HepG2 (cell line): Measurements from ENCODE around the gene ITGAE. TPM values are rescaled to one million over a fixed set of nuclear protein-coding genes. Genes with fewer than 3 reads are reported as not detected.

Experiments
- ATF7 ChIP-seq, 2 experiments: fragments of 450-650 bp in 1 of 2; sonication (generic) in 1 of 2; formaldehyde crosslinking in 1 of 2; IDR thresholded peaks; 2 replicates each; pipeline versions ENCODE4 v1.4.0 to v1.6.1; 2016 to 2020; ENCODE audit warnings: antibody characterized with exemption in 1 of 2, mild to moderate bottlenecking in 1 of 2, missing genetic modification reagents in 1 of 2
- BCL6 ChIP-seq: IDR thresholded peaks from 2 replicates; pipeline ENCODE4 v1.6.1; 2016; ENCODE audit warnings: missing genetic modification reagents, missing compliant biosample characterization
- CBX1 ChIP-seq: IDR thresholded peaks from one replicate; pipeline ENCODE4 v1.6.1; 2016; ENCODE audit warnings: antibody characterized with exemption, low read depth
- EEA1 ChIP-seq: sonication (generic); formaldehyde crosslinking; IDR thresholded peaks from 2 replicates; pipeline ENCODE4 v1.5.1; 2020; ENCODE audit warnings: mild to moderate bottlenecking, missing genetic modification reagents, borderline replicate concordance
- FOXK2 ChIP-seq: fragments of 450-650 bp; IDR thresholded peaks from 2 replicates; pipeline ENCODE4 v1.6.1; 2016
- JUND ChIP-seq: sonication (generic); formaldehyde crosslinking; IDR thresholded peaks from 2 replicates; pipeline ENCODE4 v1.8.0; 2022; ENCODE audit warnings: mild to moderate bottlenecking, missing genetic modification reagents
- NFE2 ChIP-seq: sonication (generic); formaldehyde crosslinking; IDR thresholded peaks from 2 replicates; pipeline ENCODE4 v1.4.0; 2020; ENCODE audit warnings: missing genetic modification reagents
- NFYB ChIP-seq: sonication (generic); formaldehyde crosslinking; IDR thresholded peaks from 2 replicates; pipeline ENCODE4 v1.4.0; 2020; ENCODE audit warnings: missing genetic modification reagents
- STAG1 ChIP-seq: sonication (generic); formaldehyde crosslinking; IDR thresholded peaks from 2 replicates; pipeline ENCODE4 v1.4.0; 2020; ENCODE audit warnings: missing genetic modification reagents
- ZEB1 ChIP-seq: IDR thresholded peaks from 2 replicates; pipeline ENCODE4 v1.6.1; 2012; ENCODE audit warnings: mild to moderate bottlenecking, low read depth, inconsistent platforms; ENCODE audit not compliant: insufficient replicate concordance
- ZNF142 ChIP-seq: sonication (generic); formaldehyde crosslinking; IDR thresholded peaks from 2 replicates; pipeline ENCODE4 v1.4.0; 2020; ENCODE audit warnings: missing genetic modification reagents
- ZNF20 ChIP-seq: sonication (generic); formaldehyde crosslinking; IDR thresholded peaks from 2 replicates; pipeline ENCODE4 v1.4.0; 2020; ENCODE audit warnings: mild to moderate bottlenecking, moderate library complexity, missing genetic modification reagents
- ZNF256 ChIP-seq: sonication (generic); formaldehyde crosslinking; conservative IDR thresholded peaks from 2 replicates; pipeline ENCODE4 v1.4.0; 2020; ENCODE audit warnings: missing genetic modification reagents
- ZNF274 ChIP-seq: sonication (generic); formaldehyde crosslinking; IDR thresholded peaks from 2 replicates; pipeline ENCODE4 v1.5.1; 2020; ENCODE audit warnings: mild to moderate bottlenecking, missing genetic modification reagents
- ZNF343 ChIP-seq: sonication (generic); formaldehyde crosslinking; IDR thresholded peaks from 2 replicates; pipeline ENCODE4 v1.4.0; 2020; ENCODE audit warnings: mild to moderate bottlenecking, missing genetic modification reagents
- ZNF614 ChIP-seq: IDR thresholded peaks from 2 replicates; pipeline ENCODE4 v1.6.1; 2018; ENCODE audit warnings: missing biosample characterization, missing genetic modification reagents, inconsistent platforms, borderline replicate concordance
- ZNF768 ChIP-seq: sonication (generic); formaldehyde crosslinking; IDR thresholded peaks from 2 replicates; pipeline ENCODE4 v1.4.0; 2020; ENCODE audit warnings: missing genetic modification reagents
- ZUFSP ChIP-seq: sonication (generic); formaldehyde crosslinking; IDR thresholded peaks from 2 replicates; pipeline ENCODE4 v1.9.0; 2021; ENCODE audit warnings: missing genetic modification reagents, mild to moderate bottlenecking, borderline replicate concordance
- polyA plus RNA-seq, 8 experiments: library from polyadenylated mRNA; depleted of rRNA in 3 of 8; stranded (reverse) in 7 of 8; unstranded in 1 of 8; fragments of >200 nt; fragmentation: Illumina TruSeq in 4 of 8; extraction: Trizol in 4 of 8; gene quantifications; 2 replicates each; pipeline versions ENCODE4 v1.2.1 to v1.2.3, GENCODE V29; 2011 to 2016; ENCODE audit warnings: low read depth in 4 of 8, missing spikeins in 1 of 8, mixed read lengths in 1 of 8; ENCODE audit not compliant: insufficient read depth in 1 of 8
- total RNA-seq, 5 experiments: library from RNA; depleted of rRNA; stranded (reverse); fragments of >200 nt; fragmentation: Illumina TruSeq; extraction: Trizol; gene quantifications; 2 replicates each; pipeline ENCODE4 v1.2.3, GENCODE V29; 2016; ENCODE audit warnings: low read depth in 1 of 5
- TF ChIP-seq, protein P1 (sequence below): sonication (generic); formaldehyde crosslinking; IDR thresholded peaks from 2 replicates; pipeline ENCODE4 v1.5.0; 2020; ENCODE audit warnings: missing genetic modification reagents, mild to moderate bottlenecking, borderline replicate concordance
- TF ChIP-seq, protein P2 (sequence below): sonication (generic); formaldehyde crosslinking; IDR thresholded peaks from 2 replicates; pipeline ENCODE4 v1.8.1; 2023; ENCODE audit warnings: mild to moderate bottlenecking, moderate library complexity, missing genetic modification reagents

Gene ITGAE
- total and polyA plus RNA-seq, 2 of the 13 experiments (the other 11 are each of a cell fraction or from before 2014, with no cell fraction given): 42.3 to 49.0 TPM

GRCh38 chr17:3845621-3846436, 44.8 kb upstream of the ITGAE start, which contains the start of gene NCBP3 (continued):
- TF ChIP-seq ZNF142 (no peak), ZNF256 (CRISPR knock-in tag) (no peak), NFE2 (CRISPR knock-in tag) (no peak), ZNF274 (CRISPR knock-in tag) (peak; percentile 87), CBX1 (peak; percentile 84), ZNF343 (CRISPR knock-in tag) (peak; percentile 76; the same call in 1 of the 2 replicates), ZNF768 (CRISPR knock-in tag) (peak; percentile 38; the same call in 1 of the 2 replicates), JUND (CRISPR knock-in tag) (no peak), NFYB (CRISPR knock-in tag) (0 out of 2 replicates have a peak, but pooled peaks have one; percentile 18), ZNF614 (CRISPR knock-in tag) (peak; percentile 81), FOXK2 (no peak), ZNF20 (no peak), BCL6 (CRISPR knock-in tag) (peak; percentile 50), ATF7 (IDR thresholded peaks at IDR 0.05) (no peak), ATF7 (CRISPR knock-in tag; IDR thresholded peaks at IDR 0.05) (peak; percentile 42; the same call in 1 of the 2 replicates), STAG1 (CRISPR knock-in tag) (peak; percentile 19; the same call in 1 of the 2 replicates), EEA1 (CRISPR knock-in tag) (peak; percentile 84; the same call in 1 of the 2 replicates), ZUFSP (CRISPR knock-in tag) (no peak), ZEB1 (no peak)
- TF ChIP-seq, protein P1, sequence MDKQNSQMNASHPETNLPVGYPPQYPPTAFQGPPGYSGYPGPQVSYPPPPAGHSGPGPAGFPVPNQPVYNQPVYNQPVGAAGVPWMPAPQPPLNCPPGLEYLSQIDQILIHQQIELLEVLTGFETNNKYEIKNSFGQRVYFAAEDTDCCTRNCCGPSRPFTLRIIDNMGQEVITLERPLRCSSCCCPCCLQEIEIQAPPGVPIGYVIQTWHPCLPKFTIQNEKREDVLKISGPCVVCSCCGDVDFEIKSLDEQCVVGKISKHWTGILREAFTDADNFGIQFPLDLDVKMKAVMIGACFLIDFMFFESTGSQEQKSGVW (CRISPR knock-in tag): no peak
- TF ChIP-seq, protein P2, sequence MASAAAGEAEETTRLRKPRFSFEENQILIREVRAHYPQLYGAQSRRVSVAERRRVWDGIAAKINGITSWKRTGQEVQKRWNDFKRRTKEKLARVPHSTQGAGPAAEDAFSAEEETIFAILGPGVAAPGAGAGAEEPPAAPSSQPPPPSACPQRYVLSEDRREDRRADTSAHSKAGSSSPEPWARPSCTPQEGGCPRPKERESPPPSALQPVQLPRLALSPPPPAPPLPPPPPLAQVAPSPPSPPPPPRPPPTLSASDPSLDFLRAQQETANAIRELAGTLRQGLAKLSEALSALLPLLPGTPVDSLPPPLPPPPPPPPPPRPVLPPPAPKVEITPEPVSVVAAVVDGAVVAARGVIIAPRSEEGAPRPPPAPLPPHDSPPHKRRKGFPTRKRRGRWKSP (CRISPR knock-in tag): peak; percentile 93
